Fibroblast of mammary gland (primary cell): ENCODE measurements around the gene PPP2R3C.
"Not testable (repeated sequence)": the region's sequence is repeated elsewhere in the genome, so short reads cannot be mapped to it uniquely, and the experiment has no call there.

Experiments
- DNase-seq: peaks from one replicate; pipeline ENCODE4 v3.0.0-alpha.2; 2010; ENCODE audit warnings: low read depth
- H3K4me3 ChIP-seq: 2 replicates; pipeline ENCODE4 v1.5.1; 2011; ENCODE audit warnings: low read depth, mild to moderate bottlenecking, low read length, moderate library complexity; ENCODE audit not compliant: control insufficient read depth
- TF ChIP-seq, protein P1 (sequence below): conservative IDR thresholded peaks from 2 replicates; pipeline ENCODE4 v1.5.1; 2011; ENCODE audit warnings: low read depth, low read length, inconsistent platforms; ENCODE audit not compliant: control insufficient read depth, insufficient read depth

The PPP2R3C gene

DNA sequence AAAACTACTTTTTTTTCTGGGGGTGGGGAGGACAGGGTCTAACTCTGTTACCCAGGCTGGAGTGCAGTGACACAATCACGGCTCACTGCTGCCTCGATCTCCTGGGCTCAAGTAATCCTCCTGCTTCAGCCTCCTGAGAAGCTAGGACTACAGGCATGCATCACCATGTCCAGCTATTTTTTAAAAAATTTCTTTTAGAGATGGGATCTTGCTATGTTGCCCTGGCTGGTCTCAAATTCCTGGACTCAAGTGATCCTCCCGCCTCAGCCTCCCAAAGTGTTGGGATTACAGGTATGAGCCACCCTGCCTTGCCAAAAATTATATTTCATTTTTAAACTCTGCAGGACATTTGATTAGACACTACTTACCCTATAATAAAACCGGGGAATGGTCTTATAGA, 5.5 kb downstream of the PPP2R3C start:
- no peak overlapping the region for H3K4me3 ChIP-seq
- TF ChIP-seq, protein P1, sequence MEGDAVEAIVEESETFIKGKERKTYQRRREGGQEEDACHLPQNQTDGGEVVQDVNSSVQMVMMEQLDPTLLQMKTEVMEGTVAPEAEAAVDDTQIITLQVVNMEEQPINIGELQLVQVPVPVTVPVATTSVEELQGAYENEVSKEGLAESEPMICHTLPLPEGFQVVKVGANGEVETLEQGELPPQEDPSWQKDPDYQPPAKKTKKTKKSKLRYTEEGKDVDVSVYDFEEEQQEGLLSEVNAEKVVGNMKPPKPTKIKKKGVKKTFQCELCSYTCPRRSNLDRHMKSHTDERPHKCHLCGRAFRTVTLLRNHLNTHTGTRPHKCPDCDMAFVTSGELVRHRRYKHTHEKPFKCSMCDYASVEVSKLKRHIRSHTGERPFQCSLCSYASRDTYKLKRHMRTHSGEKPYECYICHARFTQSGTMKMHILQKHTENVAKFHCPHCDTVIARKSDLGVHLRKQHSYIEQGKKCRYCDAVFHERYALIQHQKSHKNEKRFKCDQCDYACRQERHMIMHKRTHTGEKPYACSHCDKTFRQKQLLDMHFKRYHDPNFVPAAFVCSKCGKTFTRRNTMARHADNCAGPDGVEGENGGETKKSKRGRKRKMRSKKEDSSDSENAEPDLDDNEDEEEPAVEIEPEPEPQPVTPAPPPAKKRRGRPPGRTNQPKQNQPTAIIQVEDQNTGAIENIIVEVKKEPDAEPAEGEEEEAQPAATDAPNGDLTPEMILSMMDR: no peak
- no peak for DNase-seq

GRCh38 chr14:35114036-35114435, 7.8 kb downstream of the PPP2R3C start:
- no peak overlapping the region for H3K4me3 ChIP-seq
- DNase-seq: no peak
- TF ChIP-seq, protein P1: no peak

DNA sequence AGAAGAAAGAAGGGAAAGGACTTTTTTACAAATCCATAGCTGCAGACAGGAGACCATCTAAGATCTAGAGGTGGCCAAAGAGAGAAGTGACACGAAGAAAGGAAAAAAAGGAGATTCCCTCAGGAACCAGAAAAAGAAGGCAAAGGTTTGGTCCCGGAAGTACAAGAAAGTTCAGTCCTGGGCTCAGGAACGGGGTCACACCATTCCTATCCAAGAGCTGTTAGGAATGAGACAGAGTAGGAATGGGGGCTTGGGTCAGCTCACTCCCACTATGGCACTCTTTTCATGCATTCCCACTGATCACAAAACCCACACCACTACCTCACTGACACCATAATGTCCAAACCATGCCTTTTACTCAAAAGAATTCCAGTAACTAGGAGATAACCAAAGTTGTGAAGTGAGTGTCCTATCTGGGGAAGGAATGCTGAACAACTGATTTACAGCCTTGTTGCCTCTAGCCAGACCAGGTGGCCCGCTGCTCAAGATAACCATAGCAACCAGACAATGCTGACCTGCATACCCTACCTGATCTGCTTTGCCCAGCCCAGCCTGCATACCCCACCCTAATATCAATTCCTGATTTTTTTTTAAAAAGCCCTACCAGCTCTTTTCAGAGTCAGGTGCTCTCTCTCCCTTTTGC, 8.4 kb downstream of the PPP2R3C start:
- no peak overlapping the region for H3K4me3 ChIP-seq
- TF ChIP-seq, protein P1: no peak
- no peak for DNase-seq

DNA sequence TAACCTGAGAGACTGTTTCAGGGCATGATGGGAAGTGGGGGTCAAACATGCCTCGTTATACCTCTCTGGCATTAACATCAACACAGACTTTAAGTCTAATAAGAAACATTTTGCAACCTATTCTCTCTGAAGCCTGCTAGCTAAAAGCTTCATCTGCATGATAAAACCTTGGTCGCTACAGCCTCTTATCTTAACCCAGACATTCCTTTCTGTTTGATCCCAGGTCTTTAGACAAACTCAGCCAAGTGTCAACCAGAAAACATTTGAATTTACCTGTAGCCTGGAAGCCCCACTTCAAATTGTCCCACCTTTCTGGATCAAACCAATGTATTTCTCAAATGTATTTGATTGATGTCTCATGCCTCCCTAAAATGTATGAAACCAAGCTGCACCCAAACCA, 9.1 kb downstream of the PPP2R3C start:
- TF ChIP-seq, protein P1: no peak
- H3K4me3 ChIP-seq: no peak overlapping the region
- DNase-seq: no peak

DNA sequence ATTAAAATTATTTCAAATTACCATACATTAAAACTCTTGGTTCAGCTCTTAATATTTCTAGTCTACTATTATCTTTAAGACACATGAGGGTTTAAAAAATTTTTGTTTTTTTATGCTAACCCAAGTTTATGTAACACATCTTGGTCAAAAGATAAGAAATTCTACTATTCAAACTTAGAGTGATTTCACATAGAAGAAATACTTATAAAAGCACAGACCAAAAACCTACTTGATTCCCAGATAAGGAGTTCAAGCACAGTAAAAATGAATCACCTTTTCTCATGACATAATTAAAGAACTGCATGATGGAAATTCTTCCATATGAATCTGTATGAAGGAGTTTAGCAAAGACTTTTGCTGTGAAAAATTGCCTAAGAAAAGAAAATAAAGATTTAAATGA, 13.9 kb downstream of the PPP2R3C start:
- DNase-seq: no peak
- TF ChIP-seq, protein P1: no peak
- H3K4me3 ChIP-seq: no peak overlapping the region

DNA sequence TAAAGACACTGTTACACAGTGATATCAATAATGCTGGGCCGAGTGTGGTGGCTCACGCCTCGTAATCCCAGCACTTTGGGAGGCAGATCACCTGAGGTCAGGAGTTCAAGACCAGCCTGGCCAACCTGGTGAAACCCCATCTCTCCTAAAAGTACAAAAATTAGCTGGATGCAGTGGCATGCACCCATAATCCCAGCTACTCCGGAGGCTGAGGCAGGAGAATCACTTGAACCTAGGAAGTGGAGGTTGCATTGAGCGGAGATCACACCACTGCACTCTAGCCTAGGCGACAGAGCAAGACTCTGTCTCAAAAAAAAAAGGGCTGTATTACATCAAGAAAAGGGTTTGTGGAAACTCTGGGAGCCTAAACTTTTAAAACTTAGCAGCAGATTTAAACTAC, 27.1 kb downstream of the PPP2R3C start:
- H3K4me3 ChIP-seq, DNase-seq: not testable (repeated sequence)

- H3K4me3 ChIP-seq: no peak overlapping the region
- no peak for DNase-seq
- TF ChIP-seq, protein P1: no peak
These were observed 33.3 kb downstream of the PPP2R3C start for GRCh38 chr14:35088514-35088913.

DNA sequence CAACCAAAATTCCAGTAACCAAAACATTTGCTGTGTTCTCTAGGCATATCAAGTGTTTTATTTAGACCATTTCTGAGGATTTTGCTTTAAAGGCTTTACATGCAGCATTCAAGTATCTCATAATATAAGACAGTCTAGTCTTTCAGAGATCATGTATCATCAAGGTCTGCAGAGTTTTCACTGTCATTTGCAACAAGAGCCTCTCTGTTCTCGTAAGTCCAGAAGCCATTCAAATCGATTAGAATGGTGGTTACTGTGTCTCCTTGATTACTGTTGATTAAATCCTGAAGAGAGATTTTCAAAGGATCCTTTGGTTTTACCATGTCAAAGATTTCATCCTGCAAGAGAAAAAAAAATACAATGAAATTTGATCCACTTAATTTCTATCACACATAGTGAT, 36.3 kb downstream of the PPP2R3C start:
- no peak overlapping the region for H3K4me3 ChIP-seq
- DNase-seq: no peak

More for the DNA sequence above, 36.3 kb downstream of the PPP2R3C start:
- TF ChIP-seq, protein P1: no peak
